Dermis blood vessel endothelial cell (primary cell): ENCODE results near the gene TECPR1. TPM values are rescaled to one million over a fixed set of nuclear protein-coding genes. Genes with fewer than 3 reads are reported as not detected.

ENCODE experiments used
- total RNA-seq: library from RNA; depleted of rRNA; stranded (reverse); fragments of >200 nt; gene quantifications from 2 replicates; pipeline ENCODE4 v1.2.3, GENCODE V29; 2014

The TECPR1 gene
- total RNA-seq, 1 donor from 2014 or later = 66.2 TPM

Other genes with a start within 250 kb of the TECPR1 start
- 10.4 and 13.3 TPM in 2 replicates for gene LMTK2, start 145.4 kb downstream of the TECPR1 start, total RNA-seq
- 0.17 and 3.4 TPM in 2 replicates for gene BHLHA15, start 40.8 kb downstream of the TECPR1 start, total RNA-seq
- 36.1 and 39.7 TPM in 2 replicates for gene BRI3, start 29.5 kb upstream of the TECPR1 start, total RNA-seq
- 0.84 and 1.4 TPM in 2 replicates for gene BAIAP2L1, start 148.9 kb upstream of the TECPR1 start, total RNA-seq